ENCODE results near the gene PMEL.
A peak's percentile ranks its signal among the peaks of the same experiment; 100 is the strongest.
"Not testable (repeated sequence)": the region's sequence is repeated elsewhere in the genome, so short reads cannot be mapped to it uniquely, and the experiment has no call there.

Gene PMEL

GRCh38 chr12:55965941-55966407 lies at the start of gene PMEL:
PMEL (minus strand) TSS chr12:55966042; CDS start chr12:55966011, 31 bp downstream.
- no peak for DNase-seq (ENCODE audit: low spot score)

GRCh38 chr12:56014205-56014604 lies 48.4 kb upstream of the PMEL start:
- no peak for DNase-seq (ENCODE audit: low spot score)

GRCh38 chr12:56013482-56013881 lies 47.6 kb upstream of the PMEL start:
- no peak for DNase-seq (ENCODE audit: low spot score)

GRCh38 chr12:56011509-56012090 lies 45.8 kb upstream of the PMEL start:
- no peak for DNase-seq (ENCODE audit: low spot score)

- no peak for DNase-seq (ENCODE audit: low spot score)
Measured at GRCh38 chr12:56010111-56010570, 44.3 kb upstream of the PMEL start.

GRCh38 chr12:56007564-56008559 lies 42.0 kb upstream of the PMEL start:
- DNase-seq (ENCODE audit: low spot score) = peak; percentile 85

- DNase-seq (ENCODE audit: low spot score) = no peak
Measured at GRCh38 chr12:56004211-56004610, 38.4 kb upstream of the PMEL start.

- DNase-seq (ENCODE audit: low spot score) = not testable (repeated sequence)
Measured at GRCh38 chr12:56003376-56003775, 37.5 kb upstream of the PMEL start.

- DNase-seq (ENCODE audit: low spot score) = no peak
Measured at GRCh38 chr12:56001487-56002100, 35.8 kb upstream of the PMEL start.

GRCh38 chr12:55999999-56000540 lies 34.2 kb upstream of the PMEL start:
- DNase-seq (ENCODE audit: low spot score) = not testable (repeated sequence)

GRCh38 chr12:55999522-55999921 lies 33.7 kb upstream of the PMEL start:
- not testable (repeated sequence) for DNase-seq (ENCODE audit: low spot score)

- no peak for DNase-seq (ENCODE audit: low spot score)
Measured at GRCh38 chr12:55997535-55997859, 31.7 kb upstream of the PMEL start.

- peak; percentile 93 for DNase-seq (ENCODE audit: low spot score)
Measured at GRCh38 chr12:55996715-55997534, 31.1 kb upstream of the PMEL start, which contains the start of gene SUOX. SUOX (plus strand) TSS chr12:55997276; CDS start chr12:56002222, 4,946 bp downstream.

- DNase-seq (ENCODE audit: low spot score) = no peak
Measured at GRCh38 chr12:55996201-55996714, 30.4 kb upstream of the PMEL start.

- no peak for DNase-seq (ENCODE audit: low spot score)
Measured at GRCh38 chr12:55995366-55995765, 29.5 kb upstream of the PMEL start.

- DNase-seq (ENCODE audit: low spot score) = no peak
Measured at GRCh38 chr12:55993230-55993853, 27.5 kb upstream of the PMEL start.

- DNase-seq (ENCODE audit: low spot score) = no peak
Measured at GRCh38 chr12:55991110-55991509, 25.3 kb upstream of the PMEL start.

- DNase-seq (ENCODE audit: low spot score) = not testable (repeated sequence)
Measured at GRCh38 chr12:55985976-55986375, 20.1 kb upstream of the PMEL start.

- DNase-seq (ENCODE audit: low spot score) = no peak
Measured at GRCh38 chr12:55985341-55985740, 19.5 kb upstream of the PMEL start.

- no peak for DNase-seq (ENCODE audit: low spot score)
Measured at GRCh38 chr12:55984861-55985260, 19.0 kb upstream of the PMEL start.

Measured in left forelimb (tissue), 1 donor.